Adrenal gland (tissue), 12 donors: ENCODE results near the gene ADAMTS16. TPM values are rescaled to one million over a fixed set of nuclear protein-coding genes. Genes with fewer than 3 reads are reported as not detected.

Experiments
- DNase-seq, 7 donors: peaks; one replicate each; pipeline ENCODE4 v3.0.0-alpha.2; 2019 to 2020
- H3K27ac ChIP-seq, 5 donors: fragments of 200-600 bp; sonication (generic) in 4 of 5; 1 replicate in 3 of 5; 2 replicates in 2 of 5; pipeline versions ENCODE4 v1.5.1 to v1.8.0; 2016 to 2020; ENCODE audit warnings: mild to moderate bottlenecking in 1 of 5
- H3K27me3 ChIP-seq: fragments of 200-600 bp; 2 replicates; pipeline ENCODE4 v1.8.0; 2021
- H3K36me3 ChIP-seq, 2 donors: fragments of 200-600 bp; replicated peaks in 1 of 2; 1 replicate in 1 of 2; 2 replicates in 1 of 2; pipeline versions ENCODE4 v1.5.1 to v1.8.0; 2018 to 2022
- H3K4me1 ChIP-seq, 2 donors: fragments of 200-600 bp; replicated peaks in 1 of 2; 1 replicate in 1 of 2; 2 replicates in 1 of 2; pipeline versions ENCODE4 v1.5.1 to v1.8.0; 2018 to 2021
- H3K4me3 ChIP-seq, 4 donors: fragments of 200-600 bp; sonication (generic) in 3 of 4; one replicate each; pipeline ENCODE4 v1.5.1; 2016 to 2018
- H3K9me3 ChIP-seq, 3 donors: fragments of 200-600 bp; sonication (generic) in 1 of 3; replicated peaks in 1 of 3; 1 replicate in 2 of 3; 2 replicates in 1 of 3; pipeline versions ENCODE4 v1.5.1 to v1.8.0; 2016 to 2021
- CTCF ChIP-seq, 6 experiments: fragments of 450-650 bp in 4 of 6; fragments of 200-600 bp in 2 of 6; sonication (generic) in 1 of 6; IDR thresholded peaks; 1 replicate in 5 of 6; 2 replicates in 1 of 6; pipeline versions ENCODE4 v1.5.1 to v1.8.0; 2016 to 2021; ENCODE audit warnings: antibody characterized with exemption in 6 of 6, mild to moderate bottlenecking in 2 of 6, moderate library complexity in 1 of 6
- POLR2A ChIP-seq, 2 donors: fragments of 450-650 bp; IDR thresholded peaks; one replicate each; pipeline ENCODE4 v1.6.1; 2017; ENCODE audit warnings: antibody characterized with exemption in 2 of 2, mild to moderate bottlenecking in 2 of 2, moderate library complexity in 1 of 2
- WGBS, 4 donors: extraction: QIAGEN DNeasy Blood & Tissue Kit in 2 of 4; methylation state at CpG; one replicate each; pipeline versions ENCODE4 v1.1.5 to v1.1.7; 2013 to 2017; 5-methylcytosine and 5-hydroxymethylcytosine counted together
- intact Hi-C, 2 donors: fragments of 100-400 bp; cut with DNase I; formaldehyde crosslinking; loops; one replicate each; pipeline versions ENCODE4 v1.14.1 to v1.15.0; 2022 to 2023
- polyA plus RNA-seq, 3 donors: library from polyadenylated mRNA; stranded (reverse); fragments of 200-250 nt in 2 of 3; fragments of 350-450 nt in 1 of 3; fragmentation: Illumina TruSeq in 1 of 3; extraction: RNeasy Lipid Tissue Mini Kit (QIAGEN cat#74804) in 1 of 3; gene quantifications; one replicate each; pipeline ENCODE4 v1.2.3, GENCODE V29; 2013 to 2014
- total RNA-seq, 9 donors: library from RNA; depleted of rRNA in 4 of 9; stranded (reverse); fragments of >200 nt in 4 of 9; fragments of 120-200 nt in 1 of 9; fragmentation: NEBNext Ultra II Directional in 1 of 9; extraction: Animal tissue kit (Norgen Biotek cat#: 25700) in 1 of 9; gene quantifications; one replicate each; pipeline versions ENCODE4 v1.1.0 to v1.2.4, GENCODE V29; 2013 to 2023
- donor health status: healthy with polysubstance abuse.
- donor health status: Bipolar disorder and iron deficiency.
- donor health status: DM: yes; HTN: yes; CAD: no.
- donor health status: DM: no; HTN: no; CAD: no.
- donor health status: DM: no; HTN: no; CAD: no.
- donor health status: DM: yes; HTN: yes; CAD: no.

Gene ADAMTS16
- total and polyA plus RNA-seq, 12 donors, result 0.07 to 3.7 (median 0.19) TPM; not detected in 8

GRCh38 chr5:5302201-5302600 lies 162.1 kb downstream of the ADAMTS16 start:
- TF ChIP-seq CTCF (IDR thresholded peaks at IDR 0.05) (no peak), POLR2A (IDR thresholded peaks at IDR 0.05) (no peak)
- Histone ChIP-seq H3K4me1 (no peaks in the 10 kb centered on the region), H3K36me3 (no peaks in the 10 kb centered on the region), H3K27me3 (no peaks in the 10 kb centered on the region), H3K4me3 (no peak overlapping the region), H3K9me3 (no peaks in the 10 kb centered on the region), H3K27ac (no peak overlapping the region)
- intact Hi-C loops, result no loop called here
- DNase-seq, result no peak
- 61 to 72% (median 66%) methylated on average over 4 of the region's 4 CpGs for WGBS, 4 donors

GRCh38 chr5:5303242-5303641 lies 163.1 kb downstream of the ADAMTS16 start:
- TF ChIP-seq POLR2A (IDR thresholded peaks at IDR 0.05) (no peak), CTCF (IDR thresholded peaks at IDR 0.05) (no peak)
- Histone ChIP-seq H3K27ac (no peak overlapping the region), H3K27me3 (no peaks in the 10 kb centered on the region), H3K36me3 (no peaks in the 10 kb centered on the region), H3K9me3 (no peaks in the 10 kb centered on the region), H3K4me3 (no peak overlapping the region), H3K4me1 (no peaks in the 10 kb centered on the region)
- no peak for DNase-seq
- WGBS, 4 donors, result 94 to 100% (median 94%) methylated on average over 2 to 15 of the region's 15 CpGs; no CpG with 5 or more reads in 1 of the 4 donors
- intact Hi-C loops, result no loop called here

DNA sequence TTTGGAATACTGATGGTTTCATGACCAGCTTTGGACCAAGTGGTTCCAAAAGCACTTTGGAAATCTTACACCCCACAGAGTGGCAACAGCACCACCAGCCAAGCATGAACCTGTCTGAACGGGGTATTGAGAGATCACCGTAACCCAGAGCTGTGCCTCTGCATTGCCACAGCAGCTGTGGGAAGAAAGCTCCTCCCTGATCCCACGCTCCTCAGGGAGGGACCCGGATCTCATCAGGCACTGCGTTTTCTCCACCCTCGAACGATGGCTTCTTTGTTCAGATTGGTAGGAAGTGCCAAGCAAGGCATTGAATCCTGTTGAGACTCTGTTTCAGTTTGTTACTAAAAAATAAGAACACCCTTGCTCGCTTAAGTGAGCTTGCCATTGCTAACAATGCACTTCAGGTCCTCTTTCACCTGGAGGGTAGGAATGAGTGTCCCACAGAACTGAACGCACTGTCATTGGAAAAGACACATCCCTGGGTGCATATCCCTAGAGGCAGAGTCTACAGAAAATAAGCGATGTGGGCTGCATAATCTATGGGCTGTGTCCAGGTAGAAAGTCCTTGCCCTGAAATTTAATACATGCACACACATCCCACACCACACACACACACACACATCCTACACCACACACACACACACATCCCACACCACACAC lies 164.4 kb downstream of the ADAMTS16 start:
- Histone ChIP-seq H3K36me3 (no peaks in the 10 kb centered on the region), H3K4me3 (no peak overlapping the region), H3K27me3 (no peaks in the 10 kb centered on the region), H3K4me1 (no peaks in the 10 kb centered on the region), H3K9me3 (no peaks in the 10 kb centered on the region), H3K27ac (no peak overlapping the region)
- 45 to 71% (median 64%) methylated on average over 10 of the region's 10 CpGs for WGBS, 4 donors
- TF ChIP-seq CTCF (IDR thresholded peaks at IDR 0.05), result no peak
- TF ChIP-seq POLR2A (IDR thresholded peaks at IDR 0.05), result no peak
- DNase-seq, result no peak
- intact Hi-C loops, result no loop called here

DNA sequence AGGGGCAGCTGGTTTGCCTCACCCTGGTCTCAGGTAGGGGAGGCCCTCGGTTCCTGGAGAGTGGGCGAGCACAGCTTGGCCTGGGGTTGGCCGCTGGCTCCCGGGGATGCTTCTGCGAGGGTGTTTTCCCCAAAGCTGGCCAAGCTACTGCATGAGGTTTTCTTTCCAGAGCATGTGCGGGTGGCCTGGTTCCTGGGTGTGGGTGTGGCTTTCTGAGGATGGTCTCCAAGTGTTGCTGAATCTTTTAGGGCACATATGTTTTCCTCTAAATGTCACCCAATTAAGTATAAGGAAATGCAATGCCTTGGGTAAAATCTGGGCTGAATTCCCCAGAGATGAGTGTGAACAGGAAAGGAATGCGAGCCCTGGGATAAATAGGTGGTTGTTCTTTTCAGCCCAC lies 166.6 kb downstream of the ADAMTS16 start:
- Histone ChIP-seq H3K4me1 (no peaks in the 10 kb centered on the region), H3K27ac (no peak overlapping the region), H3K4me3 (no peak overlapping the region), H3K36me3 (no peaks in the 10 kb centered on the region), H3K27me3 (no peaks in the 10 kb centered on the region), H3K9me3 (no peaks in the 10 kb centered on the region)
- TF ChIP-seq CTCF (IDR thresholded peaks at IDR 0.05) (no peak), POLR2A (IDR thresholded peaks at IDR 0.05) (no peak)
- no peak for DNase-seq
- 74 to 88% (median 86%) methylated on average over 3 to 7 of the region's 7 CpGs for WGBS, 4 donors
- intact Hi-C loops, result no loop called here
